GM21825 (cell line): Measurements from ENCODE around the gene PLCD1.
"Not testable (repeated sequence)": the region's sequence is repeated elsewhere in the genome, so short reads cannot be mapped to it uniquely, and the experiment has no call there.

Experiments
- ATAC-seq: cut with Tn5 transposase; IDR thresholded peaks from one replicate; pipeline ENCODE4 v1.9.1; 2021; ENCODE audit warnings: mild to moderate bottlenecking, moderate library complexity; ENCODE audit not compliant: unreplicated experiment

Gene PLCD1

DNA sequence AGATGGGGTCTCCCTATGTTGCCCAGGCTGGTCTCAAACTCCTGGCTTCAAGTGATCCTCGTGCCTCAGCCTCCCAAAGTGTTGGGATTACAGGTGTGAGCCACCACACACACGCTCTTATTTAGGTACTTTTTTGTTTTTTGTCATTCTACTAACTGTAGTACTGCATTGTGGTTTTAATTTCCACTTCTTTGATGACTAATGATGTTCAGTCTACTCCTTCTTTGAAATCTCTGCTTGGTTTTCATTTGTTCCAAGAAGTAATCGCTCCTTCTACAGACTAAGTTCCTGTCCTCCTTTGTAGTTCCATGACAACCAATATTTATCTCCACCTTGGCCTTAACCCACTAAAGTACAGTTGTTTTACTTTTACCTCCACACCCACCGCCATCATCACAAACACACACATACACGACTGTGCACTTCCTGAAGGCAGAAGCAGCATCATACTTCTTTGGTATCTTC is 9.0 kb upstream of the PLCD1 start:
- ATAC-seq = no peak

DNA sequence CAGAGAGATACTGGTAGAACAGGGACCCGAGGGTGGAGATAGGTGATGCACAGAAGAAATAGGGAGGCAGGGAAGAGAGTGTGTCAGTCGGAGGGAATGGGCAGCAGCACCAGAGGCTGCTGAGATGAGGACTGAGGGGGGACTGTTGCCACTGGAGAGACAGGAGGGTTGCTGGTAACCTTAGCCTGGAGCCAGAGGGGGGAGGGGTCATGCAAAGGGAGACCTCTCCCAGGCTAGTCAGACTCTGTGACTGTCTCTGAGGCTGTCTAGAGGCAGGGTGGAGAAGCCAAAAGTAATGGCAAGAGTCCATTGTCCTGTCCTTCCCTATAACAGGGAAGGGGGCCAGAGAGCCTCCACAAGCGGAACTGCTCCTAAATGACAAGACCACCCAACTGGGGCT is 7.5 kb upstream of the PLCD1 start:
- no peak for ATAC-seq

DNA sequence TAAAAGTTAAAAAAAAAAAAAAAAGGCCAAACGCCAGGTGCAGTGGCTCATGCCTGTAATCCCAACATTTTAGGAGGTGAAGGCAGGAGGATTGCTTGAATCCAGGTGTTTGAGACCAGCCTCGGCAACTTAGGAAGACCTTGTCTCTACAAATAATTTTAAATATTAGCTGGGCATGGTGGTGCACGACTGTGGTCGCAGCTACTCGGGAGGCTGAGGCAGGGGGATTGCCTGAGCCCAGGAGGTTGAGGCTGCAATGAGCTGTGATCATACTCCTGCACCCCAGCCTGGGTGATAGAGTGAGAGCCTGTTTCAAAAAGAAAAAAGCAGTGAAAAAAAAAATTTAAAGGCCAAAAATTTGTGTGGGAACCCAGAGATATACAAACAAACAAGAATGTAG is 6.8 kb upstream of the PLCD1 start:
- no peak for ATAC-seq

DNA sequence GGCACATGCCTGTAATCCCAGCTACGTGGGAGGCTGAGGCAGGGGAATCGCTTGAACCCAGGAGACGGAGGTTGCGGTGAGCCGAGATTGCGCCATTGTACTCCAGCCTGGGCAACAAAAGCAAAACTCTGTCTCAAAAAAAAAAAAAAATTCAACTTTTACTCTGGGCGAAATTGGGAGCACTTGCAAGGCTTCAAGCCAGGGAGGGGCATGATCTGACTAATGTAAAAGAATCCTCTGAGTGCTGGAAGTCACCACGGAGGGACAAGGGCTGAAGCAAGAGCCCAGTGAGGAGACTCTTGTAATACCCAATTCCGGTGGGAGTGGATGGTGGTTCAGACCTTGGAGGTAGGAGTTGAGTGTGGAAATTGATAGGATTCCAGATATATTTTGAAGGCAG is 4.9 kb upstream of the PLCD1 start:
- ATAC-seq = not testable (repeated sequence)

DNA sequence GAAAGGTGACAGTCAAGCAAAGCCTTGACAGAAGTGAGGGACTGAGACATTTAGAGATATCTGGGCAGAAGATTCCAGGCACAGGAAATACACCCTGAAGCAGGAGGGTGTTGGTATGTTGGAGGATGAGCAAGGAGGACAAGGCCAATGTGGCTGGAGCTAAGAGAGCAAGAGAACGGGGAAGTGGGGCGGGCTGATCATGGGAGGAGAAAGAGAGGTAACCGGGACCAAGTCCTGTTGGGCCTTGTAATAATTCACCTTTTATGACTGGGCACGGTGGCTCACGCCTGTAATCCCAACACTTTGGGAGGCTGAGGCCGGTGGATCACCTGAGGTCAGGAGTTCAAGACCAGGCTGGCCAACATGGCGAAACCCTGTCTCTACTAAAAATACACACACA is 4.1 kb upstream of the PLCD1 start:
- not testable (repeated sequence) for ATAC-seq

DNA sequence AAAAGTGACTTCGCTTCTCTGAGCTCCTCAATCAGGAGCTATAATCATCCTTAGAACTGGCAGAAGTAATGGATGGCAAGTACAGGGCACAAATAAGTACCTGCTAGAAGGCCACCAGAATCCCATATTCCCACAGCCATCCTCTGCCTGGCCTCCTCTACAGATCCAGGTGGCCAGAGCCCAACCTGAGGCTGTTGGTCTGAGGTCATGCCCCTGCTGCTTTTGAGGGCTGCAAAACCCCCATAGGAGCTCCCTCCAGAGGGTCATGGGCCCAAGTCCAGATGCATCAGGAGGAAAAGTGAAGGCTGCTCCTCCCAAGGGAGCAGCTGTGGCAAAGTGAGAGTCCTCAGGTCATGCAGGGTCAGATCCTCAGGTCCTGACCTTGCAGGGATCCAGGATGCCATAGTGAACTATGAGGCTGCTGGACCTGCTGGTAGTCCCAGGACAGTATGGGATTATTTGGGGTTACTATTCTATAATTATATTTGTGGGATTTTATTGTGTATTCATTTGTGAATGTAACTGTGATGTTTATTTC is 3.0 kb upstream of the PLCD1 start:
- ATAC-seq = no peak

DNA sequence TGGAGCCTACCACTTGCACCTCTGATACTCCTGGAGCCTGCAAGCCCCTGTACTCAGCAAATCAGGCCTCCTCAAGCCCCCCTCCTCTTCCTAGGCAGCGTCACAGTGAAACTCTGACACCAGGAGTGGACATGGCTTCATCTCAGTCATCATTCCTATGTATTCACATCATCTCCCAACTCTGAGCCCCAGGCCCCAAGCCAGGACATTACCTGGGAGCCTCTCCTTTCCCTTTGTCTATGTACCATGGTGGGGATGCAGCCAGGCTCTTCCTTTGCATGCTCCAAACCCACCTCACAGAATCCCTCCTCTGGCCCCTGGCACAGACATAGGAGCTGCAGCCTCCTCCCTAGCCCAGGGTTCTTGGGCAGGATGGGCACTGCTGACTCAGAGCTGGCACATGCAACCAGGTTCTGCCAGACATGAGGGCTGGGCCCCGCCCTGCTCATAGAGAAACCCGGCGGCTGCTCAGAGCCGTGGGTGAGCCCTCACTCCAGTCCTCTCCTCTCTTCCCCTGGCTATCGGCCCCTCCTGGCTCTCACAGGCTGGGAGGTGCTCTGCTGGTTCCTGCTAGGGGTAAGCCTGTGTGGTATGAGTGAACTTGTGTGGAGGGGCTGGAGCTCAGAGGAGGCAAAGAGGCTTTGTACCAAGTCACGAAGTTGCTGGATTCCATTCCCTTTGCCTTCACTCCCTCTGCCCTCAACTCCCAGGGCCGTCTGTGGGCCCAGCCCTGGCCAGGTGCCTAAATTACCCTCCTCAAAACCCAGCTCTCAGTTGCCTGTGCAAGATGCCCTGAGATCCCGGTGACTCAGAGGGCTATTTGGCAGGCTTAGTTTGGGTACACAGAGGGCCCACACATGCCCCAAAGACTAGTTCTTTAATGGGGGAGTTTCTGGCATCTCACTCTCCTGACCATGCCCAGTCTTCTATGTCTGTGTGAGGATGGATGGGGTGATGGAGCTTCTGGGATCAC is 1.9 kb upstream of the PLCD1 start:
- no peak for ATAC-seq

DNA sequence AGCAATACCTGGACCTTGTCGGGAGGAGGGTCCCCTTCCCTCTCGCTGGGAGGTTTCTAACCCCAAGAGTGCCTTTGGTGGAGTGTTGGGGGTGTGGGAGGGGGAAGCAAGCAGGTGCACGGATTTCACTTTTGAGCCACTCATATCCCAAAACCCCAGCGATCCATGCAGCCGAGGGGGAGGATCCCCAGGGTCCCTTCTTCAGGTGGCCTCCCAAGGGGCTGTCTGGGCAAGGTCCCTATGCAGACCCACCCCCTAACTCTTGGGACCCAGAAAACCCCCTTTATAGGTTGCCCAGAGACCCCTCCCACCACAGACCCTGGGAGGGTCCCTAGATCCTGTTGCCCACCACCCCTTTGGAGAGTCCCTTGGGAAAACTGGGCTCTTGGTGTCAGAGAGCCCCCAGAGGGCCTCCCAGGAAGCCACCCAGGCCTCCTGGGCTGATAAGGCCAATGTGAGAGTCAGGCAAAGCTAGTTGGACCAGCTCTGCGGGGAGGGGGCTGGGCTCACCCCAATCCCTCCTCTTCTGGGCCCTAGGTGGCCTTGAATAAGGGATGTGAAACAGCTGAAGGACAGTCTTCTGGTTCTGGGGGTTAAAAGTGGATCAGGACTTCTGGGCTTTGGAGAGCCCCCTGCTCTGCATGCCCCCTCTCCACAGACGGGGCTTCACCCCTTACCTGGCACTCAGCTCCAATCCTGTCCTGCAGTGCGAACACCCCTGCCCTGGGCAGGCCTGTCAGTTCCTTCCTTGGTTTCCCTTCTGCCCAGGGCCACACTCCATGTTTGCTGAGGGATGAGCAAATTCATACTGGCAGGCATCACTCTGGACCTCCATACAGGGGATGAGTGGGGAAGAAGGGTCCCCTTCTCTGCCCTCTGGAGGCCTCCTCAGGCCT is 932 bp upstream of the PLCD1 start:
- no peak for ATAC-seq

DNA sequence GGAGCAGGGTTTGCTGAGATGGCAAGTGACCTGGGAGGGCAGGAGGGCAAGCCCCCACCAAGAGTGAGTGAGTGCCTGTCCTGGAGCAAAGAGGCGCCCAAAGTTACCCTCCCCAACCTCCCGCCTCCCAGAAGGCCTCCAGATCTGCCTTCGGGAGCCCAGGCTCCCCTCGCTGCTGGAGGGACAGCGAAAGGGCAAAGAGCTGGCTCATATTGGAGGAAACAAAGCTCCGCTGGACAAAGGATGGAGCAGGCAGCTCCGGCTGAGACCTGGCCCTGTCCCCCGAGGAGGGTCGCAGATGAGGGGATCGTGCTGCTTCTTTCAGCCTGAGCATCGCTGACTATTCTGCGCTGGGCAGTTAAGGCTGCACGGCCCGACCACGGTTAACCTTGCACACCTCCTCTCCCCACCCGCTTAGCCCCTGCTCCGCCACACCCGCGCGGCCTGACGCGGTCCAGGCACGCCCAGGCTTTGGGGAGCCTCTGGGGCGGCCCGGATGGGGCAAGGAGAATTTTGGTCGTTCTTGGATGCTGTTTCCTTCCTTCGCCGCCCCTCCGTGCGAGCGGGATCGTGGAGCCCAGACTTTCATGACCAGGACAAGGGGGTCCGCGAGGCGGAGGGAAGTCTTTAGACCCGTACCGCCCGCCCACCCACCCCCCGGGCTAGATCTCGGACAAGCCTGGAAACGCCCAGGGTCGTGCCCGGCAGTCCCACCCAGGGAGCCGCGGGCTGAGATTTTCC is 651 bp downstream of the PLCD1 start:
- ATAC-seq = no peak

DNA sequence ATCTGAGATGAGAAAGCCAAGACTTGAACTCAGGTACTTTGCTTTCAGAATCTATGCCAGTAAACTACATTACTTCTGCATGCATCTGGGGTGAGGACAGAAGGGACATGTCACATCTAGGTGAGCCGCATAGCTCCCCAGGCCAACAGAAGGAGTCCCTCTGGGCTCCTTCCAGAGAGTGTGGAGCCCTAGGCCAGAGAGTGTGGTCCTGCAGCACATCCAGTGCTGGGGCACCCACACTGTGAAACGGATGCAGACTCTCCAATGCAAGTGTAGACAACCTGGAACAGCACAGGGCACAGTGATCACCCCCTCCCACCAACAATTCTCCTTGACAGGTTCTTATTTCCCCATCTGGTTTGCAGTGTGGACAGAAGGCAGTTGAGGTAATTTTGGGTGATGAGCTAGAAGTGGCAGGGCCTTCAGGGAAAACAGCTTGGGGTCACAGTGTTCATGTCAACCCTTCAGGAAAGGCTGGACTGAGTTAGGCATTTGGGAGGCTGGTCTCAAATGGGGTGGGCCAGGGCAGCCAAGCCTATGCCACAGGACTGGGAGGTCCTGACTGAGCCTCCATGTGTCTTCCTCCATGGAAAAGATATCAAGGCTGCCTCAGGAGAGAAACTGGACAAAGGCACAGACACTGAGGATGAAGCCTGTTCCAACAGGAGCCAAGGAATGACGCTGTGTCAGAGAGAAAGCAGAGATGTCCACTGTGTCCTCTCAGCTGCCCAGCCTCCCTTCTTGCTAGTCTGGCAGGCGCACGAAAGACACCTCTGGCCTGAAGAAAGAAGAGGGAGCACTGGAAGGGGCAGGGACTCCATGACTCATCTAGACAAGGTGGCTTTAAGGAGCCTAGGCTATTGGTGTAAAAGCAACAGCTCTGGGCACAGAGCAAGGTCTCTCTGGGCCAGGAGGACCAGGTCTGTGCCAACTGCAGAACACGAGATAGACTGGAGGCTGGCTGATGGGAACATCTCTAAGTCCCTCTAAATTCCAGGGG is 1.7 kb downstream of the PLCD1 start:
- ATAC-seq = no peak

DNA sequence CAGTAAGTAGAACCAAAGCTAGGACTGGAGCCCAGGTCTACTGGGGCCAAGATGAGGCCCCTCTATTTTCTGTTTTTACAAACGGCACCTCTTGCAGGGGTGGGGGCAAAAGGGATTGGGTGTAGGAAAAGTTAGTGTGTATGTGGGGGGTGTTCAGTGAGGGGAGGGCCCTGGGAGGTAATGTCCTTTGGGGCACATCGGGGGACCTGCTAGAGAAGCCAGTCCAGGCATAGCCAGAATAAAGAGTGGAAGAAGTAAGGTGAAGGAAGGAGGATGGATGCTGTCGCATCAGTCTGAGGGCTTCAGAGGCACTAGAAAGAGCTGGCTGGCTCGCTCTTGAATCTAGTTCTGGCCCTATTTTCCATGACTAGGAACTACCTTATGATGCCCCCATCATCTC is 2.6 kb downstream of the PLCD1 start:
- no peak for ATAC-seq

DNA sequence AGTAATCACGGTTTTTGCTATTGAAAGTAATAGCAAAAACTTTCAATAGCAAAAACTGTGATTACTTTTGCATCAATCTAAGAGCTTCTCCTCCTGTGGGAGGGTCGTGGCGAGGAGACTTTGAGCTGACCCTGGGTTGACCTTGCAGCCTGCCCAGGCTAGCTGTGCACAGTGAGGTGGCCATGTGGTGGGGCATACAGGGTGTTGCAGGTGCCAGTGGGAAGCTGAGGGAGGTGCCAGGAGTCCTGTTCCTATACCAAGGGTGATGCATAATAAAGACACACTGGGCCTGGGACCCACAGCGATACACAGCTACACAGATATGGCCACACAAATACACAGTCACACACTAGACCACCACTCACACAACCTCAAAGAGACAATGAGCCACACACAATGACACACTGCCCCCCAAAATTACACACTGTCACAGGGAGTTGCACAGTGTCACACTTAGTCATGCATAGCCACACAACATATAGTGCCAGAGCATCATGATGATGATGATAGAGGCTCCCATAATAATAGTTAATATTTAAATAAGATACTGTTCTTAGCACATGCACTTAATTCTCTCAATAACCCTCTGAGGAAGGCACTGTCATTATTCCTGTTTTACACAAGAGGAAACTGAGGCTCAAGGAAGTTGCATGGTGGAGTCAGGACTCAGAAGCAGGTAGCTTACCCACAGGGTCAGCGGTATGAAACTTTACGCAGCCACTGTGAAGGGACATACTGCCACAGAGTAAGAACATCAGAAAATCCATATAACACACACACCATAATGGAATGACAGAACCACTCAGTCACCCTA is 6.3 kb downstream of the PLCD1 start:
- ATAC-seq = no peak

DNA sequence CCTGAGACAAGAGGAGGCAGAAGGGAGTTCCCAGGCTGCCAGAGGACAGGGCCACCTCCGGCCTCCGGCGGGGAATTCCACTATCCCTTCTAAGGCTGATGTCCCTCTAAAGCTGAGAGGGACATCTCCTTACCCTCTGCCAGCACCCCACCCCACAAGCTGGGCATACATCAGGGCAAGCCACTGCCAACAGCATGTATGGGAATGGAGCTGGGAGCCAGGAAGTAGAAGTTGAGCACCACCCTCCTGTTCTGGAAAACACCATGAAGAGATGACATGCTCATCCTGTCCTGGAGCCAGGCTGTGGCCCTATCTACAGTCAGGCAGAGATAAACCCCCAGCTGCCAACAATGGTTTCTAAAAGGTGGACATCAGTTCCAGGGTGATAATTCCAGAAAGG is 7.1 kb downstream of the PLCD1 start:
- no peak for ATAC-seq

DNA sequence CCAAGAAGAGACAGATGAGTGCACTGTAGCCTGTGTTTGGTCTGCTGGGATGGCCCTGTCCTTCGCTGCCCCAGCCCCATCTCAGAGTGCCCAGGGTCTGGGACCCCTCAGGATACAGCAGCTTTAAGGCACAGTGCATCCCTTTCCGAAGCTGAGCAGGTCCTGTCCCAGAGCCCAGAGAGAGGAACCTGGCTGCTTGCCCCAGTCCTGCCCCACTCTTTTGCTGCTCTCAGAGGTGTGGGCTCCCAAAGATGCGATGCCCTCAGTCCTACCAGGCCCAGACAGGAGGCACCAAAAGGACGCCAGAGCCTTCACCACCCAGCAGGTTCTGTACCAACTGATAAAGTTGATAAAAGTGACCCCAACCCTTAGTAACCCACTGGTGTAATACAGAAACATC is 8.2 kb downstream of the PLCD1 start:
- ATAC-seq = no peak

DNA sequence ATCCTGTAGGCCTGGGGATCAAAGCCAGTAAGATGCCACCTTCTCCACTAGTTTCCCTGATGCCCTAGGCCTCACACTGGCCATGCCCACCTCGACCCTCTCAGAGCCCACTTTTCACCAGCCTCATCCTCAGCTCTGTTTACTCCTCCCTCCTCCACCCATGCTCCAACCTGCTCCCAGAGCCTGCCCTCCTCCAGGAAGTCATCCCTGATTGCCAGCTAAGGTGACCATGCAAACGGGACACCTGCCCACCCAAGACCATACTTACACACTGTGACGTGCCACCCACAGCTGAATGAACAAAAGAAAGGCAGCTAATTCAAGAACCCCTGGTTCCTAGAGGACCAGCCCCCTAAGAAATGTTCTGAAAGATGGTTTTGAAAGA is 9.1 kb downstream of the PLCD1 start:
- no peak for ATAC-seq

DNA sequence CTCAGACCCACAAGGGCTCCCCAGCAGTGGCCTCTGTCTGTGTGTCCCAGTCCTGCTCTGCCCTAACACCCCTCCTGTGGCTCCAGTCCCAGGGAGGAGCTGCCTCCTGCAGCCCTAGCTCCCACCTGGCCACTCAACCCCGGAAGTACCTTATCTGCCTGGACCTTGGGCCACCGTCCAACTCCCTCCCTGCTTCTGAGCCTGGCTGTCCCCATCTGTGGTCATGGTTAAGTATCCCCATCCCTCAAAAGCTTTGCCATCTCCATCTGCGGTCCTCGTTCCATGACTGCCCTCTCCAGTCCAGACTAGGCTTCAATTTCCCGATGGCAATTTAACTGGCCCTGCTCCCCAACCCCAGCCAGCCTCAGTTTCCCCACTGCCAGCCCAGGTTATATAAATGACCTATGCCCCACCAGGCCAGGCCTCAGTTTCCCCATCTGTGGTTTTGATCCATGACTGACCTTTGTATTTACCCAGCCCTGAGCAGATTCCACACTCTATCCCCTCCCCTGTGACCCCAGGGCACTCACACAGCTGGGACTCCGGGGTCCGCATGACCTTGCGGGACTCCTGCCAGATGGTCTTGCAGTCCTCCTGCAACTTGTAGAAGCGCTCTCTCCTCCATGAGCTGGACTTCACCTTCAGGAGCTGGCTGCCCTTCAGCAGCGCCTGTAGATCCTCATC is 9.6 kb downstream of the PLCD1 start:
- ATAC-seq = no peak

DNA sequence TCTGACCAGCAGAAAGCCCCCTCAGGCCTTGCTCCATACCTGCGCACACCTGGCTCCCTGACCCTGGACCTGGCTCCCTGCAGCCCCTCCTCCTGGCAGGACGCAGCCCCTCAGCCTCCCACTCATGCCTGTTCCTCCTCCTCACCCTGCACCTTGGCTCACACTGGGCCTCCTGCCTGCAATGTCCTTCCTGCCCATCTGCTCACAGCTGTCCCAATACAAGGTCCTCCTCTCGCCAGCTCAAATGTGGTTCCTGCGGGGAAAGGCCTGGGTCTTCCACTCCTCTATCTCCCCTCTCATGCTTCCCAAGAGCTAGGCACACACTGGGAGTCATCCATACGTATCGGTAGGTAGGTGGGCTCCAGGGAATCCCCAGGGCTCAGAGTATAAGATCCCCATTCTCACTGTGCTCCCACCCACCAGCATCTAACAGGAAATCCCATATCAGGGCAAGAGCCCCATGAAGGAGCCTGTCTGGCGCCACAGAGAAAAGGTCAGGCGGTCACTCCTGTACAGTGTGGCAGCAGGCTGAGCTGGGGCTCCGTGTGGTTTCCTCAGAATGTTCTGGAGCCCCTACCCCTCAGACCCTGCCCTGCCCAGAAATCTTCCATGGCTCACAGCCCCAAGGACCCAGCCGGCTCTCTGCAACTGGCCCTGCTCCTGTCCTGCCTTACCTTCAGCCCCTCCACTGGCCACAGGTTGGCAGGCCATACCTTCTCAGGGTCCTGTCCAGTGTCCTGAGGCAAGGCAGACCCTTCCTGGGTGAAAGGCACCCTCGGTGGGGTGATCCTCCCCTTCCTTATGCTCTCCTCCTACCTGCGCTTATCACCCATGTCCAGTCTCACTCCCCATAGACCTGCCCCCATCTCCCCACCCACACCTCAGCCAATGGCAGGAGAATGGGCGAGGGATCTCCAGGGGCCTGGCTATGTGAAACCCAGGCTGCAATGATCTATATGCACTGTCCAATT is 10.9 kb downstream of the PLCD1 start:
- ATAC-seq = no peak
